ENCODE data around the gene COX6A2. TPM values are rescaled to one million over a fixed set of nuclear protein-coding genes. Genes with fewer than 3 reads are reported as not detected.

Gene COX6A2
- total and polyA plus RNA-seq, 4 donors, result 0.84 to 36.7 (median 8.0) TPM; not detected in 1

DNA sequence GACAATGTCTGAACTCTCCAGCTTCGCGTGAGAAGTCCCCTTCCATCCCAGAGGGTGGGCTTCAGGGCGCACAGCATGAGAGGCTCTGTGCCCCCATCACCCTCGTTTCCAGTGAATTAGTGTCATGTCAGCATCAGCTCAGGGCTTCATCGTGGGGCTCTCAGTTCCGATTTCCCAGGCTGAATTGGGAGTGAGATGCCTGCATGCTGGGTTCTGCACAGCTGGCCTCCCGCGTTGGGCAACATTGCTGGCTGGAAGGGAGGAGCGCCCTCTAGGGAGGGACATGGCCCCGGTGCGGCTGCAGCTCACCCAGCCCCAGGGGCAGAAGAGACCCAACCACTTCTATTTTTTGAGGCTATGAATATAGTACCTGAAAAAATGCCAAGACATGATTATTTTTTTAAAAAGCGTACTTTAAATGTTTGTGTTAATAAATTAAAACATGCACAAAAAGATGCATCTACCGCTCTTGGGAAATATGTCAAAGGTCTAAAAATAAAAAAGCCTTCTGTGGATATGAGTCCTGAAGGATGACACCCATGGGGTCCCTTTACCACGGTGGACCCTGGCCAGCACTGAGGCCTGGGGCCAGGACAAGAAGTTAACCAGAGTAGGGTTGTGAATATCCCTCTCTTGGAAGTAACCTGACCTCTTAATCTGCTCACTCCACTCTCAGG, 45.5 kb downstream of the COX6A2 start:
- Histone ChIP-seq H3K4me3 (ENCODE audit: low read depth in 1 of 3, low read length in 3 of 3) (no peak overlapping the region), H3K9ac (ENCODE audit: low read depth in 1 of 2, low read length in 2 of 2) (no peak overlapping the region), H3K9me3 (ENCODE audit: control insufficient read depth in 4 of 4, low read length in 3 of 4) (peaks cover 0 to 3% (median 0%) of the 10 kb centered on the region in 4 donors), H3K4me1 (ENCODE audit: control insufficient read depth in 4 of 4, insufficient read depth in 4 of 4, low read length in 3 of 4) (peaks cover 0 to 11% (median 0%) of the 10 kb centered on the region in 4 donors), H3K27me3 (ENCODE audit: control insufficient read depth in 4 of 4, insufficient read depth in 4 of 4, low read length in 3 of 4) (no peaks in the 10 kb centered on the region), H3K27ac (ENCODE audit: low read depth in 1 of 2, low read length in 2 of 2) (no peak overlapping the region), H3K36me3 (ENCODE audit: control insufficient read depth in 4 of 4, insufficient read depth in 3 of 4, low read depth in 1 of 4, low read length in 3 of 4) (no peaks in the 10 kb centered on the region)
- DNase-seq (ENCODE audit: low spot score), result peak; percentile 70
- 33% methylated on average over 14 of the region's 14 CpGs for WGBS
- TF ChIP-seq, protein P1, sequence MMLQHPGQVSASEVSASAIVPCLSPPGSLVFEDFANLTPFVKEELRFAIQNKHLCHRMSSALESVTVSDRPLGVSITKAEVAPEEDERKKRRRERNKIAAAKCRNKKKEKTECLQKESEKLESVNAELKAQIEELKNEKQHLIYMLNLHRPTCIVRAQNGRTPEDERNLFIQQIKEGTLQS (IDR thresholded peaks at IDR 0.05), result no peak
- peak; percentile 67 to 75 for TF ChIP-seq RAD21 (IDR thresholded peaks at IDR 0.05)
- no peak for TF ChIP-seq JUND (IDR thresholded peaks at IDR 0.05)
- TF ChIP-seq, protein P2, sequence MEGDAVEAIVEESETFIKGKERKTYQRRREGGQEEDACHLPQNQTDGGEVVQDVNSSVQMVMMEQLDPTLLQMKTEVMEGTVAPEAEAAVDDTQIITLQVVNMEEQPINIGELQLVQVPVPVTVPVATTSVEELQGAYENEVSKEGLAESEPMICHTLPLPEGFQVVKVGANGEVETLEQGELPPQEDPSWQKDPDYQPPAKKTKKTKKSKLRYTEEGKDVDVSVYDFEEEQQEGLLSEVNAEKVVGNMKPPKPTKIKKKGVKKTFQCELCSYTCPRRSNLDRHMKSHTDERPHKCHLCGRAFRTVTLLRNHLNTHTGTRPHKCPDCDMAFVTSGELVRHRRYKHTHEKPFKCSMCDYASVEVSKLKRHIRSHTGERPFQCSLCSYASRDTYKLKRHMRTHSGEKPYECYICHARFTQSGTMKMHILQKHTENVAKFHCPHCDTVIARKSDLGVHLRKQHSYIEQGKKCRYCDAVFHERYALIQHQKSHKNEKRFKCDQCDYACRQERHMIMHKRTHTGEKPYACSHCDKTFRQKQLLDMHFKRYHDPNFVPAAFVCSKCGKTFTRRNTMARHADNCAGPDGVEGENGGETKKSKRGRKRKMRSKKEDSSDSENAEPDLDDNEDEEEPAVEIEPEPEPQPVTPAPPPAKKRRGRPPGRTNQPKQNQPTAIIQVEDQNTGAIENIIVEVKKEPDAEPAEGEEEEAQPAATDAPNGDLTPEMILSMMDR (IDR thresholded peaks at IDR 0.05; ENCODE audit: low read depth, low read length, missing input control), result peak; percentile 50
- no peak for TF ChIP-seq FOXA1 (IDR thresholded peaks at IDR 0.05)
- TF ChIP-seq NR2F2 (IDR thresholded peaks at IDR 0.05), result no peak
- no peak for TF ChIP-seq HNF4G (IDR thresholded peaks at IDR 0.05)
- no peak for TF ChIP-seq EGR1 (IDR thresholded peaks at IDR 0.05; ENCODE audit: low read depth in 2 of 2)
- TF ChIP-seq, protein P3, sequence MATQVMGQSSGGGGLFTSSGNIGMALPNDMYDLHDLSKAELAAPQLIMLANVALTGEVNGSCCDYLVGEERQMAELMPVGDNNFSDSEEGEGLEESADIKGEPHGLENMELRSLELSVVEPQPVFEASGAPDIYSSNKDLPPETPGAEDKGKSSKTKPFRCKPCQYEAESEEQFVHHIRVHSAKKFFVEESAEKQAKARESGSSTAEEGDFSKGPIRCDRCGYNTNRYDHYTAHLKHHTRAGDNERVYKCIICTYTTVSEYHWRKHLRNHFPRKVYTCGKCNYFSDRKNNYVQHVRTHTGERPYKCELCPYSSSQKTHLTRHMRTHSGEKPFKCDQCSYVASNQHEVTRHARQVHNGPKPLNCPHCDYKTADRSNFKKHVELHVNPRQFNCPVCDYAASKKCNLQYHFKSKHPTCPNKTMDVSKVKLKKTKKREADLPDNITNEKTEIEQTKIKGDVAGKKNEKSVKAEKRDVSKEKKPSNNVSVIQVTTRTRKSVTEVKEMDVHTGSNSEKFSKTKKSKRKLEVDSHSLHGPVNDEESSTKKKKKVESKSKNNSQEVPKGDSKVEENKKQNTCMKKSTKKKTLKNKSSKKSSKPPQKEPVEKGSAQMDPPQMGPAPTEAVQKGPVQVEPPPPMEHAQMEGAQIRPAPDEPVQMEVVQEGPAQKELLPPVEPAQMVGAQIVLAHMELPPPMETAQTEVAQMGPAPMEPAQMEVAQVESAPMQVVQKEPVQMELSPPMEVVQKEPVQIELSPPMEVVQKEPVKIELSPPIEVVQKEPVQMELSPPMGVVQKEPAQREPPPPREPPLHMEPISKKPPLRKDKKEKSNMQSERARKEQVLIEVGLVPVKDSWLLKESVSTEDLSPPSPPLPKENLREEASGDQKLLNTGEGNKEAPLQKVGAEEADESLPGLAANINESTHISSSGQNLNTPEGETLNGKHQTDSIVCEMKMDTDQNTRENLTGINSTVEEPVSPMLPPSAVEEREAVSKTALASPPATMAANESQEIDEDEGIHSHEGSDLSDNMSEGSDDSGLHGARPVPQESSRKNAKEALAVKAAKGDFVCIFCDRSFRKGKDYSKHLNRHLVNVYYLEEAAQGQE (IDR thresholded peaks at IDR 0.05), result no peak

DNA sequence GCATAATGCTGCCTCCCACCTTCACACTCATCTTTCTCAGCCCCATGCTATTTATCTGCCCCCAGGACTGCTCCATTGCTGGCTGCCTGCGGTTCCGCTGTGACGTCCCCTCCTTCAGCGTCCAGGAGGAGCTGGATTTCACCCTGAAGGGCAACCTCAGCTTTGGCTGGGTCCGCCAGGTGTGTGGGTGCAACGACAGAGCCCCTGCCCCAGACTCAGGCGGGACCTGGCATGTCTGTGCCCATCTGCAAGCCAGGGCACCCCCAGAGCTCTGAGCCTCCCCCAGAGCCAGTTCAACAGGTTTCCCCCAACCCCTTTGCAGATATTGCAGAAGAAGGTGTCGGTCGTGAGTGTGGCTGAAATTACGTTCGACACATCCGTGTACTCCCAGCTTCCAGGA, 48.0 kb downstream of the COX6A2 start:
- WGBS, result 88% methylated on average over 12 of the region's 12 CpGs
- no peaks in the 10 kb centered on the region for H3K36me3 ChIP-seq (ENCODE audit: control insufficient read depth in 4 of 4, insufficient read depth in 3 of 4, low read depth in 1 of 4, low read length in 3 of 4)
- H3K27me3 ChIP-seq (ENCODE audit: control insufficient read depth in 4 of 4, insufficient read depth in 4 of 4, low read length in 3 of 4), result no peaks in the 10 kb centered on the region
- H3K4me3 ChIP-seq (ENCODE audit: low read depth in 1 of 3, low read length in 3 of 3), result no peak overlapping the region
- H3K27ac ChIP-seq (ENCODE audit: low read depth in 1 of 2, low read length in 2 of 2), result no peak overlapping the region
- peaks cover 0 to 3% (median 0%) of the 10 kb centered on the region in 4 donors for H3K4me1 ChIP-seq (ENCODE audit: control insufficient read depth in 4 of 4, insufficient read depth in 4 of 4, low read length in 3 of 4)
- H3K9me3 ChIP-seq (ENCODE audit: control insufficient read depth in 4 of 4, low read length in 3 of 4), result peaks cover 0 to 5% (median under 1%) of the 10 kb centered on the region in 4 donors
- DNase-seq (ENCODE audit: low spot score), result no peak
- no peak overlapping the region for H3K9ac ChIP-seq (ENCODE audit: low read depth in 1 of 2, low read length in 2 of 2)
- TF ChIP-seq RAD21 (IDR thresholded peaks at IDR 0.05), result no peak
- TF ChIP-seq, protein P3 (IDR thresholded peaks at IDR 0.05), result no peak
- TF ChIP-seq, protein P4, sequence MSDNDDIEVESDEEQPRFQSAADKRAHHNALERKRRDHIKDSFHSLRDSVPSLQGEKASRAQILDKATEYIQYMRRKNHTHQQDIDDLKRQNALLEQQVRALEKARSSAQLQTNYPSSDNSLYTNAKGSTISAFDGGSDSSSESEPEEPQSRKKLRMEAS (IDR thresholded peaks at IDR 0.05), result no peak
- TF ChIP-seq, protein P1 (IDR thresholded peaks at IDR 0.05), result no peak
- no peak for TF ChIP-seq SP1 (IDR thresholded peaks at IDR 0.05)
- no peak for TF ChIP-seq GABPA (IDR thresholded peaks at IDR 0.05 in 1 of 2, conservative IDR thresholded peaks at IDR 0.05 in 1 of 2)
- no peak for TF ChIP-seq NR2F2 (IDR thresholded peaks at IDR 0.05)
- TF ChIP-seq YY1 (IDR thresholded peaks at IDR 0.05), result no peak
- TF ChIP-seq RXRA (IDR thresholded peaks at IDR 0.05), result no peak
- TF ChIP-seq HNF4A (conservative IDR thresholded peaks at IDR 0.05), result no peak
- TF ChIP-seq, protein P5, sequence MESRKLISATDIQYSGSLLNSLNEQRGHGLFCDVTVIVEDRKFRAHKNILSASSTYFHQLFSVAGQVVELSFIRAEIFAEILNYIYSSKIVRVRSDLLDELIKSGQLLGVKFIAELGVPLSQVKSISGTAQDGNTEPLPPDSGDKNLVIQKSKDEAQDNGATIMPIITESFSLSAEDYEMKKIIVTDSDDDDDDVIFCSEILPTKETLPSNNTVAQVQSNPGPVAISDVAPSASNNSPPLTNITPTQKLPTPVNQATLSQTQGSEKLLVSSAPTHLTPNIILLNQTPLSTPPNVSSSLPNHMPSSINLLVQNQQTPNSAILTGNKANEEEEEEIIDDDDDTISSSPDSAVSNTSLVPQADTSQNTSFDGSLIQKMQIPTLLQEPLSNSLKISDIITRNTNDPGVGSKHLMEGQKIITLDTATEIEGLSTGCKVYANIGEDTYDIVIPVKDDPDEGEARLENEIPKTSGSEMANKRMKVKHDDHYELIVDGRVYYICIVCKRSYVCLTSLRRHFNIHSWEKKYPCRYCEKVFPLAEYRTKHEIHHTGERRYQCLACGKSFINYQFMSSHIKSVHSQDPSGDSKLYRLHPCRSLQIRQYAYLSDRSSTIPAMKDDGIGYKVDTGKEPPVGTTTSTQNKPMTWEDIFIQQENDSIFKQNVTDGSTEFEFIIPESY (IDR thresholded peaks at IDR 0.05), result no peak
- TF ChIP-seq FOXA1 (IDR thresholded peaks at IDR 0.05), result no peak
- TF ChIP-seq, protein P2 (IDR thresholded peaks at IDR 0.05; ENCODE audit: low read depth, low read length, missing input control), result no peak

Data from liver (tissue), 9 donors.